Neural progenitor cell (in vitro differentiated cells): Measurements from ENCODE around the gene FGFRL1.

Source experiments
- EZH2 ChIP-seq: fragments of 200-600 bp; sonication (generic); IDR thresholded peaks from 2 replicates; pipeline ENCODE4 v1.6.1; 2017; ENCODE audit warnings: antibody characterized with exemption, mild to moderate bottlenecking, moderate library complexity
- EZH2phosphoT487 ChIP-seq: fragments of 200-600 bp; sonication (generic); IDR thresholded peaks from 2 replicates; pipeline ENCODE4 v1.6.1; 2017; ENCODE audit warnings: antibody characterized with exemption
- TF ChIP-seq, protein P1 (sequence below): fragments of 200-600 bp; sonication (generic); IDR thresholded peaks from 2 replicates; pipeline ENCODE4 v1.5.1; 2017; ENCODE audit warnings: antibody characterized with exemption, mild to moderate bottlenecking

- TF ChIP-seq, protein P1, sequence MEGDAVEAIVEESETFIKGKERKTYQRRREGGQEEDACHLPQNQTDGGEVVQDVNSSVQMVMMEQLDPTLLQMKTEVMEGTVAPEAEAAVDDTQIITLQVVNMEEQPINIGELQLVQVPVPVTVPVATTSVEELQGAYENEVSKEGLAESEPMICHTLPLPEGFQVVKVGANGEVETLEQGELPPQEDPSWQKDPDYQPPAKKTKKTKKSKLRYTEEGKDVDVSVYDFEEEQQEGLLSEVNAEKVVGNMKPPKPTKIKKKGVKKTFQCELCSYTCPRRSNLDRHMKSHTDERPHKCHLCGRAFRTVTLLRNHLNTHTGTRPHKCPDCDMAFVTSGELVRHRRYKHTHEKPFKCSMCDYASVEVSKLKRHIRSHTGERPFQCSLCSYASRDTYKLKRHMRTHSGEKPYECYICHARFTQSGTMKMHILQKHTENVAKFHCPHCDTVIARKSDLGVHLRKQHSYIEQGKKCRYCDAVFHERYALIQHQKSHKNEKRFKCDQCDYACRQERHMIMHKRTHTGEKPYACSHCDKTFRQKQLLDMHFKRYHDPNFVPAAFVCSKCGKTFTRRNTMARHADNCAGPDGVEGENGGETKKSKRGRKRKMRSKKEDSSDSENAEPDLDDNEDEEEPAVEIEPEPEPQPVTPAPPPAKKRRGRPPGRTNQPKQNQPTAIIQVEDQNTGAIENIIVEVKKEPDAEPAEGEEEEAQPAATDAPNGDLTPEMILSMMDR, result no peak
- TF ChIP-seq EZH2phosphoT487, result no peak
- TF ChIP-seq EZH2, result no peak
These were observed 34.3 kb downstream of the FGFRL1 start for GRCh38 chr4:1045595-1046201.
